PFSK-1 (cell line): ENCODE results near the gene UBASH3A.

Source experiments
- FOXP2 ChIP-seq: optimal IDR thresholded peaks from 2 replicates; pipeline ENCODE3; 2011; ENCODE audit warnings: borderline replicate concordance, control low read depth, inconsistent platforms; ENCODE audit not compliant: insufficient read depth; ENCODE audit errors: extremely low read length, extremely low read depth
- POLR2AphosphoS5 ChIP-seq: IDR thresholded peaks from 2 replicates; pipeline ENCODE4 v1.6.1; 2012; ENCODE audit warnings: low read depth, mild to moderate bottlenecking, control low read depth, low read length, moderate library complexity
- REST ChIP-seq, 2 experiments: IDR thresholded peaks; 2 replicates each; pipeline versions ENCODE4 v1.6.1 to v1.8.0; 2011 to 2012; ENCODE audit warnings: low read depth in 2 of 2, low read length in 2 of 2, control low read depth in 1 of 2, inconsistent platforms in 1 of 2, mild to moderate bottlenecking in 1 of 2, moderate library complexity in 1 of 2; ENCODE audit not compliant: insufficient read depth in 1 of 2
- SIN3A ChIP-seq: IDR thresholded peaks from 2 replicates; pipeline ENCODE4 v1.6.1; 2012; ENCODE audit warnings: mild to moderate bottlenecking, low read length, moderate library complexity, borderline replicate concordance; ENCODE audit not compliant: insufficient read depth
- TAF1 ChIP-seq: IDR thresholded peaks from 2 replicates; pipeline ENCODE4 v1.6.1; 2012; ENCODE audit warnings: low read length, control low read depth, borderline replicate concordance; ENCODE audit not compliant: insufficient read depth

GRCh38 chr21:42431196-42431595 is 27.5 kb downstream of the UBASH3A start:
- TF ChIP-seq REST (IDR thresholded peaks at IDR 0.05; ENCODE audit: insufficient read depth in 1 of 2, low read depth in 2 of 2, low read length in 2 of 2): no peak
- TF ChIP-seq POLR2AphosphoS5: no peak
- no peak for TF ChIP-seq SIN3A
- no peak for TF ChIP-seq FOXP2
- TF ChIP-seq TAF1: no peak
